ENCODE measurements around the gene IWS1. TPM values are rescaled to one million over a fixed set of nuclear protein-coding genes. Genes with fewer than 3 reads are reported as not detected.

IWS1 gene
- total RNA-seq, 2 experiments from 2014 or later, result 49.2 to 56.9 TPM

DNA sequence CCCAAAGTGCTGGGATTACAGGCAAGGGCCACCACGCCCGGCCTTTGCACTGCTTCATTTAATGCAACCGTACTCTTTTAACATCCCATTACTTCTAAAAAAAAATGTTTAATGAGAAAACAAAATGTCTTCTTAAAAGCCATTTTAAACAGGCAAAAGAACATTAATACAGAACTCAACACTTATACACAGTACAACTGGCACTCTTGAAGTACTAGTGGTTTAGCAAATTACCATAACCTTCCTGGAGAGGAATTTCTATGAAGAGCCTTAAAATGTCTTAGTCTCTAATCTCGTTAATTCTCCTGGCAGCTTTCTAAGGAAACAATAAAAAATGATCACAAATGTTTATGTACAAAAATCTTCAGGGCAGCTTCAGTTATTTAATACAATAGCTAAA, 5.9 kb downstream of the IWS1 start:
- intact Hi-C loops (cut with micrococcal nuclease; ENCODE audit: unreplicated experiment), result no loop called here
- no peak for DNase-seq (ENCODE audit: low spot score)
- H3K9me2 ChIP-seq (ENCODE audit: insufficient read depth, low read length), result no peaks in the 10 kb centered on the region
- BruUV-seq (replicated peaks), result no TSS peak
- POLR2A ChIA-PET, result no interaction called here
- peaks cover 89% of the 10 kb centered on the region for H3K36me3 ChIP-seq (ENCODE audit: insufficient read depth, low read length)
- H4K20me1 ChIP-seq (ENCODE audit: insufficient read depth, low read length), result peaks cover 21% of the 10 kb centered on the region; the same call in 1 of the 2 replicates
- peaks cover 93% of the 10 kb centered on the region for H3K79me2 ChIP-seq (ENCODE audit: insufficient read depth, low read depth, low read length)
- H3K27ac ChIP-seq (ENCODE audit: low read depth, low read length, poor library complexity, severe bottlenecking), result no peak overlapping the region
- H3K4me1 ChIP-seq (ENCODE audit: insufficient read depth, low read length, poor library complexity, severe bottlenecking), result peaks cover 11% of the 10 kb centered on the region
- CTCF ChIA-PET (ENCODE audit: unreplicated experiment), result no interaction called here
- no peak for TF ChIP-seq EZH2phosphoT487 (IDR thresholded peaks at IDR 0.05; ENCODE audit: borderline replicate concordance, low read depth, low read length)
- TF ChIP-seq, protein P1, sequence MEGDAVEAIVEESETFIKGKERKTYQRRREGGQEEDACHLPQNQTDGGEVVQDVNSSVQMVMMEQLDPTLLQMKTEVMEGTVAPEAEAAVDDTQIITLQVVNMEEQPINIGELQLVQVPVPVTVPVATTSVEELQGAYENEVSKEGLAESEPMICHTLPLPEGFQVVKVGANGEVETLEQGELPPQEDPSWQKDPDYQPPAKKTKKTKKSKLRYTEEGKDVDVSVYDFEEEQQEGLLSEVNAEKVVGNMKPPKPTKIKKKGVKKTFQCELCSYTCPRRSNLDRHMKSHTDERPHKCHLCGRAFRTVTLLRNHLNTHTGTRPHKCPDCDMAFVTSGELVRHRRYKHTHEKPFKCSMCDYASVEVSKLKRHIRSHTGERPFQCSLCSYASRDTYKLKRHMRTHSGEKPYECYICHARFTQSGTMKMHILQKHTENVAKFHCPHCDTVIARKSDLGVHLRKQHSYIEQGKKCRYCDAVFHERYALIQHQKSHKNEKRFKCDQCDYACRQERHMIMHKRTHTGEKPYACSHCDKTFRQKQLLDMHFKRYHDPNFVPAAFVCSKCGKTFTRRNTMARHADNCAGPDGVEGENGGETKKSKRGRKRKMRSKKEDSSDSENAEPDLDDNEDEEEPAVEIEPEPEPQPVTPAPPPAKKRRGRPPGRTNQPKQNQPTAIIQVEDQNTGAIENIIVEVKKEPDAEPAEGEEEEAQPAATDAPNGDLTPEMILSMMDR (conservative IDR thresholded peaks at IDR 0.05; ENCODE audit: low read length), result no peak
- H3K4me2 ChIP-seq (ENCODE audit: low read length), result no peak overlapping the region
- no peak overlapping the region for H3K4me3 ChIP-seq (ENCODE audit: low read depth, low read length, poor library complexity, severe bottlenecking)
- no peak overlapping the region for H2AFZ ChIP-seq (ENCODE audit: low read length)
- no peaks in the 10 kb centered on the region for H3K9me3 ChIP-seq (ENCODE audit: low read length)

DNA sequence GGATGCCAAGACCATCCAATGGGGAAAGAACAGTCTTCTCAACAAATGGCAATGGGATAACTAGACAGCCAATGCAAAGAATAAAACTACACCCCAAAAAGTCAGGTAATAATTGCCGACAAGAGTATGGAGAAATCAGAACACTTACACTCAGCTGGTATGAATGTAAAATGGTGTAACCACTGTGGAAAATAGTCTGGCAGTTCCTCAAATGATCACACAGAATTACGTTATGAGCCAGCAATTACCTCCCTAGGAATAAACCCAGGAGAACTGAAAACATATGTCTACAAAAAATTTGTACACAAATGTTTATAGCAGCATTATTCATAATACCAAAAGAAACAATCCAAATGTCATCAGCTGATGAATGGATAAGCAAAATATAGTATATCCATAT, 8.8 kb downstream of the IWS1 start:
- peaks cover 93% of the 10 kb centered on the region for H3K79me2 ChIP-seq (ENCODE audit: insufficient read depth, low read depth, low read length)
- 0 out of 2 replicates have a peak, but pooled peaks cover 9% of the 10 kb centered on the region for H4K20me1 ChIP-seq (ENCODE audit: insufficient read depth, low read length)
- no peak overlapping the region for H3K4me2 ChIP-seq (ENCODE audit: low read length)
- H2AFZ ChIP-seq (ENCODE audit: low read length), result no peak overlapping the region
- no peaks in the 10 kb centered on the region for H3K9me3 ChIP-seq (ENCODE audit: low read length)
- BruUV-seq (replicated peaks), result no TSS peak
- DNase-seq (ENCODE audit: low spot score), result no peak
- H3K27ac ChIP-seq (ENCODE audit: low read depth, low read length, poor library complexity, severe bottlenecking), result no peak overlapping the region
- POLR2A ChIA-PET, result interaction anchor here (1.1 kb wide), 1 partner anchor 11 kb away, joined by 3 read pairs; no protein-coding TSS in a partner anchor
- intact Hi-C loops (cut with micrococcal nuclease; ENCODE audit: unreplicated experiment), result no loop called here
- H3K4me1 ChIP-seq (ENCODE audit: insufficient read depth, low read length, poor library complexity, severe bottlenecking), result no peaks in the 10 kb centered on the region
- peaks cover 98% of the 10 kb centered on the region for H3K36me3 ChIP-seq (ENCODE audit: insufficient read depth, low read length)
- no peak for TF ChIP-seq EZH2phosphoT487 (IDR thresholded peaks at IDR 0.05; ENCODE audit: borderline replicate concordance, low read depth, low read length)
- TF ChIP-seq, protein P1 (conservative IDR thresholded peaks at IDR 0.05; ENCODE audit: low read length), result no peak
- H3K9me2 ChIP-seq (ENCODE audit: insufficient read depth, low read length), result no peaks in the 10 kb centered on the region
- no peak overlapping the region for H3K4me3 ChIP-seq (ENCODE audit: low read depth, low read length, poor library complexity, severe bottlenecking)
- CTCF ChIA-PET (ENCODE audit: unreplicated experiment), result no interaction called here

DNA sequence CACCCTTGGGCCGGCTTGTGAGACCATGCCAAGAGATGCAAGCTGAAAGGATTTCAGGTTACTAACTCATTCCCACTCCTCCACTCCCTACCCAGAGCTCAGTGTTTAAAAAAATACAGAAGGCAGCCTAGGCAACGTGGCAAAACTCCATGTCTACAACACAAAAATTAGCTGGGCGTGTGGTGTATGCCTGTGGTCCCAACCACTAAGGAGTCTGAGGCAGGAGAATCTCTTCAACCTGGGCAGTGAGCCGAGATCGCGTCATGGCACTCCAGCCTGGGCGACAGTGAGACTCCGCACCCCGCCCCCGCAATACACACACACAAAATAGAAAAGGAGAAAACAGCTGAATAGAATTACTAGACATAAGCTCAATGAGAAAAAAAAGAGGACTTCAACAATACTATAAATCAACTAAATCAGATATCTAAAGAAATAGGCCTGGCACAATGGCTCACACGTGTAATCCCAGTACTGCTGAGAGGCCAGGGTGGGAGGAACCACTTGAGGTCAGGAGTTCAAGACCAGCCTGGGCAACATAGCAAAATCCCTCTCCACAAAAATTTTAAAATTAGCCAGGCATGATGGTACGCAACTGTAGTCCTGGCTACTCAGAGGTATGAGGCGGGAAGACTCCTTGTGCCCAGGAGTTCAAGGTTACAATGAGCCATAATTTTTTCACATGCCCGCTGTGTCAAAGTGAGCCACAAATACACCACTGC, 10.1 kb downstream of the IWS1 start:
- intact Hi-C loops (cut with micrococcal nuclease; ENCODE audit: unreplicated experiment), result no loop called here
- CTCF ChIA-PET (ENCODE audit: unreplicated experiment), result no interaction called here
- Histone ChIP-seq H3K27ac (ENCODE audit: low read depth, low read length, poor library complexity, severe bottlenecking) (no peak overlapping the region), H3K79me2 (ENCODE audit: insufficient read depth, low read depth, low read length) (peaks cover 93% of the 10 kb centered on the region), H3K9me3 (ENCODE audit: low read length) (no peaks in the 10 kb centered on the region), H3K36me3 (ENCODE audit: insufficient read depth, low read length) (peaks cover 98% of the 10 kb centered on the region), H3K4me1 (ENCODE audit: insufficient read depth, low read length, poor library complexity, severe bottlenecking) (no peaks in the 10 kb centered on the region), H3K4me3 (ENCODE audit: low read depth, low read length, poor library complexity, severe bottlenecking) (no peak overlapping the region), H3K9me2 (ENCODE audit: insufficient read depth, low read length) (no peaks in the 10 kb centered on the region), H3K4me2 (ENCODE audit: low read length) (no peak overlapping the region), H4K20me1 (ENCODE audit: insufficient read depth, low read length) (0 out of 2 replicates have a peak, but pooled peaks cover 7% of the 10 kb centered on the region), H2AFZ (ENCODE audit: low read length) (no peak overlapping the region)
- no TSS peak for BruUV-seq (replicated peaks)
- DNase-seq (ENCODE audit: low spot score), result no peak
- TF ChIP-seq, protein P1 (conservative IDR thresholded peaks at IDR 0.05; ENCODE audit: low read length), result no peak
- no peak for TF ChIP-seq EZH2phosphoT487 (IDR thresholded peaks at IDR 0.05; ENCODE audit: borderline replicate concordance, low read depth, low read length)
- POLR2A ChIA-PET, result interaction anchor here (0.5 to 1.1 kb wide), 2 partner anchors 10 to 121 kb away, joined by 3 read pairs; partner anchors contain the start of gene IWS1

All from OCI-LY7 (cell line).